Middle frontal gyrus (tissue), 1 donor: ENCODE results near the gene ZNF592.
A peak's percentile ranks its signal among the peaks of the same experiment; 100 is the strongest.
"Not testable (repeated sequence)": the region's sequence is repeated elsewhere in the genome, so short reads cannot be mapped to it uniquely, and the experiment has no call there.

ENCODE experiments used
- DNase-seq: peaks from one replicate; pipeline ENCODE4 v3.0.0-alpha.2; 2015; ENCODE audit warnings: low spot score; ENCODE audit errors: extremely low spot score

ZNF592 gene

GRCh38 chr15:84747416-84748273 lies 747 bp upstream of the ZNF592 start:
- DNase-seq: peak; percentile 9

- DNase-seq: no peak
Measured at GRCh38 chr15:84749111-84749991, 959 bp downstream of the ZNF592 start.

GRCh38 chr15:84750583-84751092 lies 2.2 kb downstream of the ZNF592 start:
- DNase-seq: no peak

GRCh38 chr15:84751721-84752120 lies 3.3 kb downstream of the ZNF592 start:
- DNase-seq: not testable (repeated sequence)

- DNase-seq: no peak
Measured at GRCh38 chr15:84752195-84752594, 3.8 kb downstream of the ZNF592 start.

- DNase-seq: no peak
Measured at GRCh38 chr15:84752700-84753099, 4.3 kb downstream of the ZNF592 start.

GRCh38 chr15:84754889-84755288 lies 6.5 kb downstream of the ZNF592 start:
- not testable (repeated sequence) for DNase-seq

- DNase-seq: no peak
Measured at GRCh38 chr15:84755736-84756527, 7.5 kb downstream of the ZNF592 start.

GRCh38 chr15:84759018-84759417 lies 10.6 kb downstream of the ZNF592 start:
- no peak for DNase-seq

- no peak for DNase-seq
Measured at GRCh38 chr15:84760219-84760618, 11.8 kb downstream of the ZNF592 start.

GRCh38 chr15:84761607-84762131 lies 13.3 kb downstream of the ZNF592 start:
- no peak for DNase-seq

GRCh38 chr15:84762840-84763572 lies 14.6 kb downstream of the ZNF592 start:
- no peak for DNase-seq

- no peak for DNase-seq
Measured at GRCh38 chr15:84764585-84764984, 16.2 kb downstream of the ZNF592 start.

- no peak for DNase-seq
Measured at GRCh38 chr15:84764989-84765388, 16.6 kb downstream of the ZNF592 start.

GRCh38 chr15:84765675-84766074 lies 17.3 kb downstream of the ZNF592 start:
- no peak for DNase-seq

- no peak for DNase-seq
Measured at GRCh38 chr15:84766461-84767035, 18.2 kb downstream of the ZNF592 start.

- DNase-seq: no peak
Measured at GRCh38 chr15:84772031-84772430, 23.6 kb downstream of the ZNF592 start.

GRCh38 chr15:84772467-84772866 lies 24.1 kb downstream of the ZNF592 start:
- no peak for DNase-seq

GRCh38 chr15:84773716-84774115 lies 25.3 kb downstream of the ZNF592 start:
- DNase-seq: no peak

GRCh38 chr15:84775867-84776449 lies 27.6 kb downstream of the ZNF592 start:
- DNase-seq: no peak
